ENCODE measurements around the gene RMND5B. TPM values are rescaled to one million over a fixed set of nuclear protein-coding genes. Genes with fewer than 3 reads are reported as not detected.

The RMND5B gene
- total RNA-seq, 2 experiments from 2014 or later = 3.8 to 6.0 TPM

GRCh38 chr5:178141550-178141949, 10.7 kb downstream of the RMND5B start:
- no peak for ATAC-seq
- CTCF ChIA-PET = interaction anchor here (1.2 to 11.4 kb wide), 2 partner anchors 21 to 65 kb away, joined by 8 to 204 read pairs; no protein-coding TSS in a partner anchor
- Mint-ChIP-seq H3K4me1 (ENCODE audit: low read depth) (no peaks in the 10 kb centered on the region), H3K36me3 (ENCODE audit: low read depth) (peaks cover 6% of the 10 kb centered on the region), H3K27me3 (ENCODE audit: low read depth) (no peaks in the 10 kb centered on the region), H3K27ac (no peak overlapping the region), H3K9me3 (ENCODE audit: insufficient read depth) (no peaks in the 10 kb centered on the region), H3K4me3 (no peak overlapping the region)
- DNase-seq = no peak
- POLR2A ChIA-PET = no interaction called here

- ChIA-PET CTCF (interaction anchor here (2.4 to 11.4 kb wide), 2 partner anchors 22 to 66 kb away, joined by 10 to 204 read pairs; no protein-coding TSS in a partner anchor), POLR2A (no interaction called here)
- Mint-ChIP-seq H3K4me1 (ENCODE audit: low read depth) (no peaks in the 10 kb centered on the region), H3K36me3 (ENCODE audit: low read depth) (peaks cover 10% of the 10 kb centered on the region), H3K27ac (no peak overlapping the region), H3K4me3 (no peak overlapping the region), H3K27me3 (ENCODE audit: low read depth) (no peaks in the 10 kb centered on the region), H3K9me3 (ENCODE audit: insufficient read depth) (no peaks in the 10 kb centered on the region)
- no peak for ATAC-seq
- no peak for DNase-seq
These were observed 11.8 kb downstream of the RMND5B start for GRCh38 chr5:178142642-178143041.

GRCh38 chr5:178143246-178143645, 12.4 kb downstream of the RMND5B start:
- H3K27me3 Mint-ChIP-seq (ENCODE audit: low read depth) = no peaks in the 10 kb centered on the region
- peaks cover 13% of the 10 kb centered on the region for H3K36me3 Mint-ChIP-seq (ENCODE audit: low read depth)
- H3K27ac Mint-ChIP-seq = no peak overlapping the region
- DNase-seq (no peak), ATAC-seq (no peak)
- no peaks in the 10 kb centered on the region for H3K4me1 Mint-ChIP-seq (ENCODE audit: low read depth)
- ChIA-PET CTCF (interaction anchor here (1.6 to 11.4 kb wide), 3 partner anchors 8 to 67 kb away, joined by 3 to 204 read pairs (median 10); no protein-coding TSS in a partner anchor), POLR2A (no interaction called here)
- H3K4me3 Mint-ChIP-seq = no peak overlapping the region
- no peaks in the 10 kb centered on the region for H3K9me3 Mint-ChIP-seq (ENCODE audit: insufficient read depth)

GRCh38 chr5:178143901-178144300, 13.1 kb downstream of the RMND5B start:
- CTCF ChIA-PET = interaction anchor here (1.6 to 11.4 kb wide), 3 partner anchors 9 to 68 kb away, joined by 3 to 204 read pairs (median 10); no protein-coding TSS in a partner anchor
- H3K36me3 Mint-ChIP-seq (ENCODE audit: low read depth) = peaks cover 17% of the 10 kb centered on the region
- H3K27me3 Mint-ChIP-seq (ENCODE audit: low read depth) = no peaks in the 10 kb centered on the region
- H3K4me1 Mint-ChIP-seq (ENCODE audit: low read depth) = peaks cover 2% of the 10 kb centered on the region
- no peak for DNase-seq
- no peak for ATAC-seq
- POLR2A ChIA-PET = interaction anchor here (0.6 kb wide), 1 partner anchor 69 kb away, joined by 3 read pairs; no protein-coding TSS in a partner anchor
- no peak overlapping the region for H3K27ac Mint-ChIP-seq
- H3K9me3 Mint-ChIP-seq (ENCODE audit: insufficient read depth) = no peaks in the 10 kb centered on the region
- no peak overlapping the region for H3K4me3 Mint-ChIP-seq

GRCh38 chr5:178145965-178146820, 15.4 kb downstream of the RMND5B start:
- peaks cover 25% of the 10 kb centered on the region for H3K4me1 Mint-ChIP-seq (ENCODE audit: low read depth)
- peaks cover 27% of the 10 kb centered on the region for H3K36me3 Mint-ChIP-seq (ENCODE audit: low read depth)

GRCh38 chr5:178147406-178147805, 16.6 kb downstream of the RMND5B start:
- ChIA-PET CTCF (interaction anchor here (1.6 to 11.4 kb wide), 3 partner anchors 27 to 71 kb away, joined by 4 to 204 read pairs (median 4); no protein-coding TSS in a partner anchor), POLR2A (no interaction called here)
- peaks cover 32% of the 10 kb centered on the region for H3K36me3 Mint-ChIP-seq (ENCODE audit: low read depth)
- no peaks in the 10 kb centered on the region for H3K27me3 Mint-ChIP-seq (ENCODE audit: low read depth)
- no peaks in the 10 kb centered on the region for H3K9me3 Mint-ChIP-seq (ENCODE audit: insufficient read depth)
- ATAC-seq (no peak), DNase-seq (no peak)
- no peak overlapping the region for H3K4me3 Mint-ChIP-seq
- H3K4me1 Mint-ChIP-seq (ENCODE audit: low read depth) = peaks cover 34% of the 10 kb centered on the region
- H3K27ac Mint-ChIP-seq = no peak overlapping the region

More at GRCh38 chr5:178145965-178146820, 15.4 kb downstream of the RMND5B start:
- DNase-seq (peak; percentile 83), ATAC-seq (peak; percentile 89)
- ChIA-PET POLR2A (interaction anchor here (1.1 kb wide), 1 partner anchor 68 kb away, joined by 3 read pairs; no protein-coding TSS in a partner anchor), CTCF (interaction anchor here (0.8 to 11.4 kb wide), 11 partner anchors 7 to 70 kb away, joined by 3 to 204 read pairs (median 4); partner anchors contain the start of gene NHP2)
- Mint-ChIP-seq H3K27ac (no peak overlapping the region), H3K4me3 (no peak overlapping the region), H3K27me3 (ENCODE audit: low read depth) (no peaks in the 10 kb centered on the region), H3K9me3 (ENCODE audit: insufficient read depth) (no peaks in the 10 kb centered on the region)

- POLR2A ChIA-PET = interaction anchor here (1.1 to 1.2 kb wide), 2 partner anchors 74 kb away, joined by 3 to 7 read pairs; no protein-coding TSS in a partner anchor
- H3K4me1 Mint-ChIP-seq (ENCODE audit: low read depth) = peaks cover 43% of the 10 kb centered on the region
- H3K9me3 Mint-ChIP-seq (ENCODE audit: insufficient read depth) = no peaks in the 10 kb centered on the region
- DNase-seq = no peak
- peak overlapping the region; percentile 54 for H3K27ac Mint-ChIP-seq
- no peak overlapping the region for H3K4me3 Mint-ChIP-seq
- no peaks in the 10 kb centered on the region for H3K27me3 Mint-ChIP-seq (ENCODE audit: low read depth)
- CTCF ChIA-PET = interaction anchor here (0.5 to 11.4 kb wide), 5 partner anchors 14 to 73 kb away, joined by 3 to 204 read pairs (median 4); no protein-coding TSS in a partner anchor
- H3K36me3 Mint-ChIP-seq (ENCODE audit: low read depth) = peaks cover 36% of the 10 kb centered on the region
- no peak for ATAC-seq
These were observed 18.6 kb downstream of the RMND5B start for GRCh38 chr5:178149199-178149932.

- peaks cover 43% of the 10 kb centered on the region for H3K4me1 Mint-ChIP-seq (ENCODE audit: low read depth)
- H3K27me3 Mint-ChIP-seq (ENCODE audit: low read depth) = no peaks in the 10 kb centered on the region
These were observed 20.3 kb downstream of the RMND5B start for GRCh38 chr5:178150977-178151734.

GRCh38 chr5:178152491-178153444, 22.0 kb downstream of the RMND5B start:
- POLR2A ChIA-PET = interaction anchor here (0.7 to 1.5 kb wide), 2 partner anchors 10 to 17 kb away, joined by 3 to 6 read pairs; no protein-coding TSS in a partner anchor
- Mint-ChIP-seq H3K9me3 (ENCODE audit: insufficient read depth) (no peaks in the 10 kb centered on the region), H3K27ac (peak overlapping the region; percentile 93), H3K4me1 (ENCODE audit: low read depth) (peaks cover 43% of the 10 kb centered on the region), H3K36me3 (ENCODE audit: low read depth) (peaks cover 27% of the 10 kb centered on the region), H3K4me3 (peak overlapping the region; percentile 98), H3K27me3 (ENCODE audit: low read depth) (no peaks in the 10 kb centered on the region)
- ATAC-seq (no peak), DNase-seq (no peak)
- CTCF ChIA-PET = interaction anchor here (0.8 to 7.4 kb wide), 6 partner anchors 8 to 77 kb away, joined by 4 to 83 read pairs (median 8); no protein-coding TSS in a partner anchor

More at GRCh38 chr5:178150977-178151734, 20.3 kb downstream of the RMND5B start:
- ATAC-seq = no peak
- ChIA-PET CTCF (interaction anchor here (1.1 to 11.4 kb wide), 3 partner anchors 18 to 75 kb away, joined by 3 to 204 read pairs (median 22); no protein-coding TSS in a partner anchor), POLR2A (interaction anchor here (0.6 kb wide), 1 partner anchor 736 kb away, joined by 3 read pairs; no protein-coding TSS in a partner anchor)
- H3K4me3 Mint-ChIP-seq = no peak overlapping the region
- DNase-seq = no peak
- H3K36me3 Mint-ChIP-seq (ENCODE audit: low read depth) = peaks cover 32% of the 10 kb centered on the region
- H3K27ac Mint-ChIP-seq = peak overlapping the region; percentile 47
- H3K9me3 Mint-ChIP-seq (ENCODE audit: insufficient read depth) = no peaks in the 10 kb centered on the region

Data from activated CD8-positive, alpha-beta T cell treated with anti-CD3 and anti-CD28 coated beads, Interleukin-2, amount 10 ng/mL, durations not matched to agents 7 days and 5 days (primary cell).